WTC11 (cell line): Measurements from ENCODE around the gene P2RY4. TPM values are rescaled to one million over a fixed set of nuclear protein-coding genes. Genes with fewer than 3 reads are reported as not detected.
A peak's percentile ranks its signal among the peaks of the same experiment; 100 is the strongest.

ENCODE experiments used
- ATAC-seq: fragments of 200-7000 bp; cut with Tn5 transposase; 2 replicates; pipeline ENCODE4 v1.10.0; 2021; ENCODE audit warnings: mild to moderate bottlenecking, moderate library complexity
- CTCF ChIA-PET: fragments of 300-600 bp; sonication (Branson Sonifier 250); formaldehyde crosslinking; loops from one replicate; lab custom pipeline; 2021; ENCODE audit warnings: antibody characterized with exemption; lab: Charles Lee
- POLR2A ChIA-PET: fragments of 350-600 bp; sonication (Branson Sonifier 250); formaldehyde crosslinking; loops from one replicate; lab custom pipeline; 2021; ENCODE audit warnings: antibody characterized with exemption; lab: Charles Lee
- DNase-seq: peaks from one replicate; pipeline ENCODE4 v3.0.0; 2021; ENCODE audit warnings: low spot score
- H3K27ac Mint-ChIP-seq: 2 replicates; pipeline ENCODE4 v1.8.0; 2021; ENCODE audit warnings: mixed read lengths
- H3K27me3 Mint-ChIP-seq: 2 replicates; pipeline ENCODE4 v1.8.0; 2021; ENCODE audit warnings: low read depth, mild to moderate bottlenecking, moderate library complexity, mixed read lengths
- H3K36me3 Mint-ChIP-seq: 2 replicates; pipeline ENCODE4 v1.8.0; 2021; ENCODE audit warnings: mixed read lengths
- H3K4me1 Mint-ChIP-seq: 2 replicates; pipeline ENCODE4 v1.8.0; 2022; ENCODE audit warnings: mixed read lengths
- H3K4me3 Mint-ChIP-seq: 2 replicates; pipeline ENCODE4 v1.8.0; 2021; ENCODE audit warnings: mild to moderate bottlenecking, moderate library complexity, mixed read lengths
- H3K9me3 Mint-ChIP-seq: 2 replicates; pipeline ENCODE4 v1.8.0; 2021; ENCODE audit warnings: mixed read lengths
- CBFB ChIP-seq: sonication (generic); formaldehyde crosslinking; IDR thresholded peaks from 2 replicates; pipeline ENCODE4 v1.8.1; 2022; ENCODE audit warnings: mild to moderate bottlenecking, low read depth, missing genetic modification reagents
- ETV6 ChIP-seq: sonication (generic); formaldehyde crosslinking; IDR thresholded peaks from 2 replicates; pipeline ENCODE4 v1.8.1; 2022; ENCODE audit warnings: mild to moderate bottlenecking, missing genetic modification reagents
- FOXJ3 ChIP-seq: sonication (generic); formaldehyde crosslinking; IDR thresholded peaks from 2 replicates; pipeline ENCODE4 v1.9.0; 2021; ENCODE audit warnings: missing genetic modification reagents, mild to moderate bottlenecking, borderline replicate concordance
- HMGA2 ChIP-seq: fragments of 250-450 bp; sonication (Bioruptor Pico); IDR thresholded peaks from 2 replicates; pipeline ENCODE4 v1.4.0; 2021; ENCODE audit warnings: mild to moderate bottlenecking, moderate library complexity
- JAZF1 ChIP-seq: fragments of 250-450 bp; sonication (Bioruptor Pico); IDR thresholded peaks from 2 replicates; pipeline ENCODE4 v1.9.0; 2021; ENCODE audit warnings: moderate library complexity, mild to moderate bottlenecking, inconsistent platforms
- NFATC4 ChIP-seq: fragments of 250-450 bp; sonication (Bioruptor Pico); IDR thresholded peaks from 2 replicates; pipeline ENCODE4 v1.9.0; 2021; ENCODE audit warnings: mild to moderate bottlenecking
- PRDM15 ChIP-seq: sonication (generic); formaldehyde crosslinking; IDR thresholded peaks from 2 replicates; pipeline ENCODE4 v1.8.0; 2022; ENCODE audit warnings: missing genetic modification reagents
- TCF7 ChIP-seq: sonication (generic); formaldehyde crosslinking; IDR thresholded peaks from 2 replicates; pipeline ENCODE4 v1.8.0; 2022; ENCODE audit warnings: mild to moderate bottlenecking, low read depth, missing genetic modification reagents, moderate library complexity
- TEAD4 ChIP-seq: sonication (generic); formaldehyde crosslinking; IDR thresholded peaks from 2 replicates; pipeline ENCODE4 v1.8.0; 2022; ENCODE audit warnings: mild to moderate bottlenecking, missing genetic modification reagents
- USF2 ChIP-seq: sonication (generic); formaldehyde crosslinking; IDR thresholded peaks from 2 replicates; pipeline ENCODE4 v1.8.1; 2023; ENCODE audit warnings: mild to moderate bottlenecking, missing genetic modification reagents, moderate library complexity
- ZNF219 ChIP-seq: sonication (generic); formaldehyde crosslinking; IDR thresholded peaks from 2 replicates; pipeline ENCODE4 v1.8.0; 2023; ENCODE audit warnings: missing genetic modification reagents, mild to moderate bottlenecking, borderline replicate concordance
- ZNF232 ChIP-seq: sonication (generic); formaldehyde crosslinking; IDR thresholded peaks from 2 replicates; pipeline ENCODE4 v1.8.0; 2022; ENCODE audit warnings: mild to moderate bottlenecking, missing genetic modification reagents
- total RNA-seq: library from RNA; stranded (reverse); gene quantifications from 3 replicates; pipeline ENCODE4 v1.2.3, GENCODE V29; 2021
- TF ChIP-seq, protein P1 (sequence below): sonication (generic); formaldehyde crosslinking; IDR thresholded peaks from 2 replicates; pipeline ENCODE4 v1.8.0; 2023; ENCODE audit warnings: missing genetic modification reagents, mild to moderate bottlenecking, borderline replicate concordance
- TF ChIP-seq, protein P2 (sequence below): sonication (generic); formaldehyde crosslinking; conservative IDR thresholded peaks from 2 replicates; pipeline ENCODE4 v1.8.1; 2023; ENCODE audit warnings: mild to moderate bottlenecking, low read depth, missing genetic modification reagents, moderate library complexity
- TF ChIP-seq, protein P3 (sequence below): fragments of 250-450 bp; sonication (Bioruptor Pico); IDR thresholded peaks from 2 replicates; pipeline ENCODE4 v1.9.0; 2021; ENCODE audit warnings: mild to moderate bottlenecking
- TF ChIP-seq, protein P4 (sequence below): sonication (generic); formaldehyde crosslinking; IDR thresholded peaks from 2 replicates; pipeline ENCODE4 v1.8.1; 2022; ENCODE audit warnings: low read depth, mild to moderate bottlenecking, moderate library complexity, missing genetic modification reagents, borderline replicate concordance

P2RY4 gene
- total RNA-seq, 1 experiment from 2014 or later, result not detected

GRCh38 chrX:70254909-70255308 is 5.1 kb downstream of the P2RY4 start (continued):
- TF ChIP-seq TEAD4 (no peak), HMGA2 (CRISPR knock-in tag) (no peak), PRDM15 (CRISPR knock-in tag) (no peak), ZNF232 (CRISPR knock-in tag) (no peak), CBFB (CRISPR knock-in tag) (no peak)

DNA sequence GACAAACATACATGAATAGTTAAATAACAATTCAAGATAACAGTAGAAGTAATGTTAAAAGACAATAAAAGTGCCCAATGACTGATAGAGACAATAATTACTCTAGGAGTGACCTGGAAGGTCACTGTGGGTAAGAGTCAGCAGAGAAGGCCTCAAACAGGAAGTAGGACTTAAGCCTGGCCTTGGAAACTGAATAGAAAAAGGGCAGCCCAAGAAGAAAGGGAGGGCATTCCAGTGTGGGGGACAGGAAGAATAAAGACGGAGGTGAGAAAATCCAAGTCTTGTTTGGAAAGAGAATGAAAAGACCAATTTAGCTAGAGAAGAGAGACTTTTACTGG is 6.0 kb downstream of the P2RY4 start:
- peaks cover 25% of the 10 kb centered on the region for H3K4me1 Mint-ChIP-seq
- peak overlapping the region; percentile 54 for H3K27ac Mint-ChIP-seq
- H3K9me3 Mint-ChIP-seq, result no peaks in the 10 kb centered on the region; the same call in 1 of the 2 replicates
- ChIA-PET CTCF (interaction anchor here (1.6 kb wide), 1 partner anchor 9 kb away, joined by 5 read pairs; no protein-coding TSS in a partner anchor), POLR2A (no interaction called here)
- DNase-seq, result no peak
- no peak for TF ChIP-seq TCF7 (CRISPR knock-in tag)
- TF ChIP-seq, protein P1, sequence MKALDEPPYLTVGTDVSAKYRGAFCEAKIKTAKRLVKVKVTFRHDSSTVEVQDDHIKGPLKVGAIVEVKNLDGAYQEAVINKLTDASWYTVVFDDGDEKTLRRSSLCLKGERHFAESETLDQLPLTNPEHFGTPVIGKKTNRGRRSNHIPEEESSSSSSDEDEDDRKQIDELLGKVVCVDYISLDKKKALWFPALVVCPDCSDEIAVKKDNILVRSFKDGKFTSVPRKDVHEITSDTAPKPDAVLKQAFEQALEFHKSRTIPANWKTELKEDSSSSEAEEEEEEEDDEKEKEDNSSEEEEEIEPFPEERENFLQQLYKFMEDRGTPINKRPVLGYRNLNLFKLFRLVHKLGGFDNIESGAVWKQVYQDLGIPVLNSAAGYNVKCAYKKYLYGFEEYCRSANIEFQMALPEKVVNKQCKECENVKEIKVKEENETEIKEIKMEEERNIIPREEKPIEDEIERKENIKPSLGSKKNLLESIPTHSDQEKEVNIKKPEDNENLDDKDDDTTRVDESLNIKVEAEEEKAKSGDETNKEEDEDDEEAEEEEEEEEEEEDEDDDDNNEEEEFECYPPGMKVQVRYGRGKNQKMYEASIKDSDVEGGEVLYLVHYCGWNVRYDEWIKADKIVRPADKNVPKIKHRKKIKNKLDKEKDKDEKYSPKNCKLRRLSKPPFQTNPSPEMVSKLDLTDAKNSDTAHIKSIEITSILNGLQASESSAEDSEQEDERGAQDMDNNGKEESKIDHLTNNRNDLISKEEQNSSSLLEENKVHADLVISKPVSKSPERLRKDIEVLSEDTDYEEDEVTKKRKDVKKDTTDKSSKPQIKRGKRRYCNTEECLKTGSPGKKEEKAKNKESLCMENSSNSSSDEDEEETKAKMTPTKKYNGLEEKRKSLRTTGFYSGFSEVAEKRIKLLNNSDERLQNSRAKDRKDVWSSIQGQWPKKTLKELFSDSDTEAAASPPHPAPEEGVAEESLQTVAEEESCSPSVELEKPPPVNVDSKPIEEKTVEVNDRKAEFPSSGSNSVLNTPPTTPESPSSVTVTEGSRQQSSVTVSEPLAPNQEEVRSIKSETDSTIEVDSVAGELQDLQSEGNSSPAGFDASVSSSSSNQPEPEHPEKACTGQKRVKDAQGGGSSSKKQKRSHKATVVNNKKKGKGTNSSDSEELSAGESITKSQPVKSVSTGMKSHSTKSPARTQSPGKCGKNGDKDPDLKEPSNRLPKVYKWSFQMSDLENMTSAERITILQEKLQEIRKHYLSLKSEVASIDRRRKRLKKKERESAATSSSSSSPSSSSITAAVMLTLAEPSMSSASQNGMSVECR (CRISPR knock-in tag), result no peak
- TF ChIP-seq, protein P2, sequence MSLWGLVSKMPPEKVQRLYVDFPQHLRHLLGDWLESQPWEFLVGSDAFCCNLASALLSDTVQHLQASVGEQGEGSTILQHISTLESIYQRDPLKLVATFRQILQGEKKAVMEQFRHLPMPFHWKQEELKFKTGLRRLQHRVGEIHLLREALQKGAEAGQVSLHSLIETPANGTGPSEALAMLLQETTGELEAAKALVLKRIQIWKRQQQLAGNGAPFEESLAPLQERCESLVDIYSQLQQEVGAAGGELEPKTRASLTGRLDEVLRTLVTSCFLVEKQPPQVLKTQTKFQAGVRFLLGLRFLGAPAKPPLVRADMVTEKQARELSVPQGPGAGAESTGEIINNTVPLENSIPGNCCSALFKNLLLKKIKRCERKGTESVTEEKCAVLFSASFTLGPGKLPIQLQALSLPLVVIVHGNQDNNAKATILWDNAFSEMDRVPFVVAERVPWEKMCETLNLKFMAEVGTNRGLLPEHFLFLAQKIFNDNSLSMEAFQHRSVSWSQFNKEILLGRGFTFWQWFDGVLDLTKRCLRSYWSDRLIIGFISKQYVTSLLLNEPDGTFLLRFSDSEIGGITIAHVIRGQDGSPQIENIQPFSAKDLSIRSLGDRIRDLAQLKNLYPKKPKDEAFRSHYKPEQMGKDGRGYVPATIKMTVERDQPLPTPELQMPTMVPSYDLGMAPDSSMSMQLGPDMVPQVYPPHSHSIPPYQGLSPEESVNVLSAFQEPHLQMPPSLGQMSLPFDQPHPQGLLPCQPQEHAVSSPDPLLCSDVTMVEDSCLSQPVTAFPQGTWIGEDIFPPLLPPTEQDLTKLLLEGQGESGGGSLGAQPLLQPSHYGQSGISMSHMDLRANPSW (CRISPR knock-in tag), result no peak
- TF ChIP-seq JAZF1, result no peak
- TF ChIP-seq, protein P3, sequence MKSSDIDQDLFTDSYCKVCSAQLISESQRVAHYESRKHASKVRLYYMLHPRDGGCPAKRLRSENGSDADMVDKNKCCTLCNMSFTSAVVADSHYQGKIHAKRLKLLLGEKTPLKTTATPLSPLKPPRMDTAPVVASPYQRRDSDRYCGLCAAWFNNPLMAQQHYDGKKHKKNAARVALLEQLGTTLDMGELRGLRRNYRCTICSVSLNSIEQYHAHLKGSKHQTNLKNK (CRISPR knock-in tag), result no peak
- TF ChIP-seq ZNF219 (CRISPR knock-in tag), result no peak
- no peak for TF ChIP-seq ETV6 (CRISPR knock-in tag)
- TF ChIP-seq FOXJ3, result no peak
- no peak for TF ChIP-seq USF2 (CRISPR knock-in tag)
- TF ChIP-seq, protein P4, sequence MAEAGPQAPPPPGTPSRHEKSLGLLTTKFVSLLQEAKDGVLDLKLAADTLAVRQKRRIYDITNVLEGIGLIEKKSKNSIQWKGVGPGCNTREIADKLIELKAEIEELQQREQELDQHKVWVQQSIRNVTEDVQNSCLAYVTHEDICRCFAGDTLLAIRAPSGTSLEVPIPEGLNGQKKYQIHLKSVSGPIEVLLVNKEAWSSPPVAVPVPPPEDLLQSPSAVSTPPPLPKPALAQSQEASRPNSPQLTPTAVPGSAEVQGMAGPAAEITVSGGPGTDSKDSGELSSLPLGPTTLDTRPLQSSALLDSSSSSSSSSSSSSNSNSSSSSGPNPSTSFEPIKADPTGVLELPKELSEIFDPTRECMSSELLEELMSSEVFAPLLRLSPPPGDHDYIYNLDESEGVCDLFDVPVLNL (CRISPR knock-in tag), result no peak
- TF ChIP-seq NFATC4, result no peak
- no peaks in the 10 kb centered on the region for H3K36me3 Mint-ChIP-seq
- H3K27me3 Mint-ChIP-seq, result no peaks in the 10 kb centered on the region; the same call in 1 of the 2 replicates
- ATAC-seq, result no peak
- no peak overlapping the region for H3K4me3 Mint-ChIP-seq
